ENCODE results near the gene RPL14. TPM values are rescaled to one million over a fixed set of nuclear protein-coding genes. Genes with fewer than 3 reads are reported as not detected.

Gene RPL14
- polyA plus RNA-seq, 2 of the 4 experiments (the other 2 are of a cell fraction): 488 to 682 TPM

DNA sequence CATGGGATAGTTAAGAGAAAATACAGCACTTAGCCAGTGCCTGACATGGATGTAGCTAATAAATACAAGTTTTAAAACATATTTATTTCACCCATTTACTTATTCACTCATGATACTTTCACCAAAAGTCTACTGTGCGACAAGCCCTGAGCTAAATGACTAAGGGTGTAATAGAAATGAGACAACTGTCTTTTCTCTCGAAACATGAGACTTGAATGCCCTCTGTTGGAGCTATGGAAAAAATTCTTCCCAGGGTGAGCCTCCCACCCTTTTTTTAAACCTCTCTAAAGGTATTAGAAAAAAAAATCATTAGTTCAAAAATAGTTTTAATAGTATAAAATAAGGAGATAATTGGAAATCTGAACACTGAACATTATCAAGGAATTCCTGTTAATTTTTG lies 24.3 kb upstream of the RPL14 start:
- ChIA-PET POLR2A (no interaction called here), CTCF (no interaction called here)
- H3K27ac ChIP-seq: no peak overlapping the region
- WGBS (ENCODE audit: missing lambda C conversion rate): 69% methylated on average over 2 of the region's 2 CpGs
- H3K4me1 ChIP-seq: no peaks in the 10 kb centered on the region
- H3K9me3 ChIP-seq: no peaks in the 10 kb centered on the region
- H3K4me2 ChIP-seq: no peak overlapping the region
- DNase-seq (ENCODE audit: low read depth in 1 of 2, low spot score in 1 of 2): no peak
- TF ChIP-seq RNF2 (IDR thresholded peaks at IDR 0.05; ENCODE audit: borderline replicate concordance, low read depth): no peak
- no peak for TF ChIP-seq FOXS1 (CRISPR knock-in tag; IDR thresholded peaks at IDR 0.05)
- no peak for ATAC-seq
- no peak for FAIRE-seq
- no peak overlapping the region for H3K4me3 ChIP-seq

DNA sequence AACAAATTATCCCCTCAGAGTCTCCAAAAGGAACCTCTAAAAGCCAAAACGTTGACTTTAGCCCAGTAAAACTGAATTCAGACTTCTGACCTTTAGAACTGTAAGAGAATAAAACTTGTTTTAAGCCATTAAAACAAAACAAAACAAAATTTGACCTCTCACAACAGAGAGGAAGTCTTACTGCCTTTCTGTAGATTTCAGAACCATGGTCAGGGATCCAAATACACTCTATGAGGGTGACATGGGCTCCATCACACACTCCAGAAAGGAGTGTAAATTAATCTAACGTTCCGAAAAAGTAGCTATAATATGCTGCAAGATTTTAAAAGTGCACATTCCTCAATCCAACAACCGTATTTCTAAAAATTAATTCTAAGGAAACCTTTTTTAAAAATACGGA lies 19.2 kb upstream of the RPL14 start:
- Histone ChIP-seq H3K4me1 (no peaks in the 10 kb centered on the region), H3K9me3 (no peaks in the 10 kb centered on the region), H3K27ac (no peak overlapping the region), H3K4me2 (no peak overlapping the region), H3K4me3 (no peak overlapping the region)
- no peak for DNase-seq (ENCODE audit: low read depth in 1 of 2, low spot score in 1 of 2)
- WGBS (ENCODE audit: missing lambda C conversion rate): 63% methylated on average over 5 of the region's 5 CpGs
- FAIRE-seq: no peak
- no peak for ATAC-seq
- POLR2A ChIA-PET: no interaction called here
- TF ChIP-seq, protein P1, sequence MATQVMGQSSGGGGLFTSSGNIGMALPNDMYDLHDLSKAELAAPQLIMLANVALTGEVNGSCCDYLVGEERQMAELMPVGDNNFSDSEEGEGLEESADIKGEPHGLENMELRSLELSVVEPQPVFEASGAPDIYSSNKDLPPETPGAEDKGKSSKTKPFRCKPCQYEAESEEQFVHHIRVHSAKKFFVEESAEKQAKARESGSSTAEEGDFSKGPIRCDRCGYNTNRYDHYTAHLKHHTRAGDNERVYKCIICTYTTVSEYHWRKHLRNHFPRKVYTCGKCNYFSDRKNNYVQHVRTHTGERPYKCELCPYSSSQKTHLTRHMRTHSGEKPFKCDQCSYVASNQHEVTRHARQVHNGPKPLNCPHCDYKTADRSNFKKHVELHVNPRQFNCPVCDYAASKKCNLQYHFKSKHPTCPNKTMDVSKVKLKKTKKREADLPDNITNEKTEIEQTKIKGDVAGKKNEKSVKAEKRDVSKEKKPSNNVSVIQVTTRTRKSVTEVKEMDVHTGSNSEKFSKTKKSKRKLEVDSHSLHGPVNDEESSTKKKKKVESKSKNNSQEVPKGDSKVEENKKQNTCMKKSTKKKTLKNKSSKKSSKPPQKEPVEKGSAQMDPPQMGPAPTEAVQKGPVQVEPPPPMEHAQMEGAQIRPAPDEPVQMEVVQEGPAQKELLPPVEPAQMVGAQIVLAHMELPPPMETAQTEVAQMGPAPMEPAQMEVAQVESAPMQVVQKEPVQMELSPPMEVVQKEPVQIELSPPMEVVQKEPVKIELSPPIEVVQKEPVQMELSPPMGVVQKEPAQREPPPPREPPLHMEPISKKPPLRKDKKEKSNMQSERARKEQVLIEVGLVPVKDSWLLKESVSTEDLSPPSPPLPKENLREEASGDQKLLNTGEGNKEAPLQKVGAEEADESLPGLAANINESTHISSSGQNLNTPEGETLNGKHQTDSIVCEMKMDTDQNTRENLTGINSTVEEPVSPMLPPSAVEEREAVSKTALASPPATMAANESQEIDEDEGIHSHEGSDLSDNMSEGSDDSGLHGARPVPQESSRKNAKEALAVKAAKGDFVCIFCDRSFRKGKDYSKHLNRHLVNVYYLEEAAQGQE (IDR thresholded peaks at IDR 0.05): peak; percentile 69; the same call in 1 of the 2 replicates
- no peak for TF ChIP-seq ESRRA (IDR thresholded peaks at IDR 0.05; ENCODE audit: borderline replicate concordance, low read length)
- CTCF ChIA-PET: interaction anchor here (0.5 kb wide), 1 partner anchor 71 kb away, joined by 4 read pairs; no protein-coding TSS in a partner anchor

DNA sequence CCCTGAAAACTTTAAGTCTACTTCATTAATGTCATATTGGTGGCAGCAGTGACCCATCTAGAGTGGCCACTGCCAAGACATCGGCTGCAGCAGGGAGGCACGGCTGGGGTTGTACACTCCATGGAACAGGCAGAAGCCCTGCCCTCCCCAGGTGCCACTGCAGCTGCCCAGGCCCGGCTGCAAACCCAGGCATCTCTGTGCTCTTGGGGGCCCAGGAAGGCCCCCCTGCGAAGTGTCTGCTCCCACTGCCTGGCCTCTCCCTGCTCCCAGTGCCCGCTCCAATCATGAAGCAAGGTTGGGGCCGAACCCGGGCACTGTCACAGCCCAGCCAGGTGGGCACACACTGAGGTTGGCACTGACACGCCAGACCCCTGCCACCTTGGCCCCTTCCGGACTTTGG lies 12.1 kb upstream of the RPL14 start:
- no peaks in the 10 kb centered on the region for H3K9me3 ChIP-seq
- ChIA-PET CTCF (no interaction called here), POLR2A (no interaction called here)
- ATAC-seq (no peak), FAIRE-seq (no peak), DNase-seq (ENCODE audit: low read depth in 1 of 2, low spot score in 1 of 2) (no peak)
- H3K27ac ChIP-seq: no peak overlapping the region
- TF ChIP-seq JUN (IDR thresholded peaks at IDR 0.05): no peak
- TF ChIP-seq ESRRA (IDR thresholded peaks at IDR 0.05; ENCODE audit: borderline replicate concordance, low read length): no peak
- TF ChIP-seq FOSB (CRISPR knock-in tag; IDR thresholded peaks at IDR 0.05): no peak
- TF ChIP-seq HOXB5 (CRISPR knock-in tag; IDR thresholded peaks at IDR 0.05): no peak
- no peak for TF ChIP-seq NPAS2 (CRISPR knock-in tag; IDR thresholded peaks at IDR 0.05; ENCODE audit: borderline replicate concordance)
- no peak for TF ChIP-seq SMC3 (IDR thresholded peaks at IDR 0.05)
- TF ChIP-seq, protein P2, sequence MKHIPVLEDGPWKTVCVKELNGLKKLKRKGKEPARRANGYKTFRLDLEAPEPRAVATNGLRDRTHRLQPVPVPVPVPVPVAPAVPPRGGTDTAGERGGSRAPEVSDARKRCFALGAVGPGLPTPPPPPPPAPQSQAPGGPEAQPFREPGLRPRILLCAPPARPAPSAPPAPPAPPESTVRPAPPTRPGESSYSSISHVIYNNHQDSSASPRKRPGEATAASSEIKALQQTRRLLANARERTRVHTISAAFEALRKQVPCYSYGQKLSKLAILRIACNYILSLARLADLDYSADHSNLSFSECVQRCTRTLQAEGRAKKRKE (CRISPR knock-in tag; IDR thresholded peaks at IDR 0.05; ENCODE audit: low read depth): no peak
- no peak for TF ChIP-seq KDM5A (IDR thresholded peaks at IDR 0.05)
- no peak for TF ChIP-seq HOXB13 (CRISPR knock-in tag; IDR thresholded peaks at IDR 0.05; ENCODE audit: low read depth)
- no peak for TF ChIP-seq TFCP2L1 (CRISPR knock-in tag; IDR thresholded peaks at IDR 0.05)
- no peak for TF ChIP-seq MYC (IDR thresholded peaks at IDR 0.05; ENCODE audit: borderline replicate concordance, low read length)
- TF ChIP-seq CHD2 (IDR thresholded peaks at IDR 0.05; ENCODE audit: low read length, partially characterized antibody): no peak
- TF ChIP-seq, protein P3, sequence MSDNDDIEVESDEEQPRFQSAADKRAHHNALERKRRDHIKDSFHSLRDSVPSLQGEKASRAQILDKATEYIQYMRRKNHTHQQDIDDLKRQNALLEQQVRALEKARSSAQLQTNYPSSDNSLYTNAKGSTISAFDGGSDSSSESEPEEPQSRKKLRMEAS (IDR thresholded peaks at IDR 0.05): no peak
- TF ChIP-seq CEBPB (IDR thresholded peaks at IDR 0.05): no peak
- no peak for TF ChIP-seq TP53 (CRISPR knock-in tag; IDR thresholded peaks at IDR 0.05)
- no peak for TF ChIP-seq MAZ (IDR thresholded peaks at IDR 0.05; ENCODE audit: borderline replicate concordance, low read depth, low read length)
- H3K4me3 ChIP-seq: no peak overlapping the region
- H3K4me2 ChIP-seq: no peak overlapping the region
- WGBS (ENCODE audit: missing lambda C conversion rate): 77% methylated on average over 5 of the region's 9 CpGs
- H3K4me1 ChIP-seq: no peaks in the 10 kb centered on the region
